T-helper 9 cell (primary cell): ENCODE results near the gene KIF26B.

Source experiments
- DNase-seq: peaks from one replicate; pipeline ENCODE4 v3.0.0-alpha.2; 2020

KIF26B gene

GRCh38 chr1:245580651-245581050, 425.9 kb downstream of the KIF26B start:
- no peak for DNase-seq

- no peak for DNase-seq
Measured at GRCh38 chr1:245582026-245582425, 427.2 kb downstream of the KIF26B start.

GRCh38 chr1:245583081-245583480, 428.3 kb downstream of the KIF26B start:
- DNase-seq = no peak

DNA sequence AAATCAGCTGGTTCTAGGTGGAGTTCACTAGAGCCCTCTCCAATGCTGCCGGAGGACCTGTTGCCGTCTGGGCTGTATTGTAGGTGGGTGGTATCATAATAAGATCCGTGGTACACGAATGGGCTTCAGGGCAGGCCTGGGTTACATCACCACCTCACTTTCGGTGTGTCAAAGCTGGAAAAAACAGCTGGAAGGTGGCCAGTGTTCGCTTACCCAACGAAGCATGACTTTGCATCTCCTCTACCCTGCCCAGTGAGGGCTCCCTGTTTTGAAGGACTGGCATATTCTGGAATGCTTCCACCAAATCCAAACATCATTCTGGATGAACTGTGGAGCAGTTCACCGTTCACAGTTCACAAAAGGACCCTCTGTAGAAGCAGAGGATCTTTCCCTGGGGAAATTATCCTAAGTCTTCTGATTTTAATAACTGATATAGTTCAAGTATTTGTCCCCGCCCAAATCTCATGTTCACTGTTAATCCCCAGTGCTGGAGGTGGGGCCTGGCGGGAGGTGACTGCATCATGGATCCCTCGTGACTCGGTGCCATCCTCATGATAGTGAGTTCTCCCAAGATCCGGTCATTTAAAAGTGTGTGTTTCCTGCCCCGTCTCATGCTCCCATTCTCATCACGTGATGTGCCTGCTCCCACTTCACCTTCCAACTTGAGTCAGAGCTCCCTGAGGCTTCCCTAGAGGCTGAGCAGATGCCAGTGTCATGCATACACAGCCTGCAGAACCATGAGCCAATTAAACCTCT, 429.0 kb downstream of the KIF26B start:
- no peak for DNase-seq

GRCh38 chr1:245585252-245585959, 430.6 kb downstream of the KIF26B start:
- no peak for DNase-seq

GRCh38 chr1:245587435-245588115, 432.8 kb downstream of the KIF26B start:
- no peak for DNase-seq

DNA sequence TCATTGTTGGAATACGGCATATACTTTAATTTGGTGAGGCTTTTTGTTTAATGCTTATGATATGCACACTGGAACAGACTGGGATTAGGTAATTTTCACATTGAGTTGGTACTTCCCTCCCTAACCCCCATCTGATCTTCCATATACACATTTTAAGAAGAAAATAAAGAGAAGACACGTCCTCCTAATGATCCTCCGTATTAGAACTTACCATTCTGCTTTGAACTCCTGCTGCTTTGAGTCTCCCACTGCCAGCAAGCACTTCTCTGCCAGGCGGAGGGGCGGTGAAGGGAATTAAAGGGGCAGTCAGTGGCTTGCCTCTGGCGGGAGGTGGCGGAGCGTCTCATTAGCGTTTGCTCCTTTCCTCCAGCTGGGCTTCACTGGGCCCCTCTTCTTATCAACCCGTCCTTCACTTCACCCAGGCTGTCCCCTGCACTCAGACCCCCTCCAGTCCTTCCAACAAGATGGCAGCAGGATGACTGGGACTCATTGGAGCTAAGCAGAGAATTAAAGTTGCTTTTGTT, 433.4 kb downstream of the KIF26B start:
- no peak for DNase-seq

GRCh38 chr1:245589316-245589715, 434.5 kb downstream of the KIF26B start:
- DNase-seq = no peak

- no peak for DNase-seq
Measured at GRCh38 chr1:245589906-245590305, 435.1 kb downstream of the KIF26B start.

- DNase-seq = no peak
Measured at GRCh38 chr1:245590726-245591125, 435.9 kb downstream of the KIF26B start.

- DNase-seq = no peak
Measured at GRCh38 chr1:245591346-245592188, 436.8 kb downstream of the KIF26B start.

- DNase-seq = no peak
Measured at GRCh38 chr1:245592189-245592460, 437.3 kb downstream of the KIF26B start.

DNA sequence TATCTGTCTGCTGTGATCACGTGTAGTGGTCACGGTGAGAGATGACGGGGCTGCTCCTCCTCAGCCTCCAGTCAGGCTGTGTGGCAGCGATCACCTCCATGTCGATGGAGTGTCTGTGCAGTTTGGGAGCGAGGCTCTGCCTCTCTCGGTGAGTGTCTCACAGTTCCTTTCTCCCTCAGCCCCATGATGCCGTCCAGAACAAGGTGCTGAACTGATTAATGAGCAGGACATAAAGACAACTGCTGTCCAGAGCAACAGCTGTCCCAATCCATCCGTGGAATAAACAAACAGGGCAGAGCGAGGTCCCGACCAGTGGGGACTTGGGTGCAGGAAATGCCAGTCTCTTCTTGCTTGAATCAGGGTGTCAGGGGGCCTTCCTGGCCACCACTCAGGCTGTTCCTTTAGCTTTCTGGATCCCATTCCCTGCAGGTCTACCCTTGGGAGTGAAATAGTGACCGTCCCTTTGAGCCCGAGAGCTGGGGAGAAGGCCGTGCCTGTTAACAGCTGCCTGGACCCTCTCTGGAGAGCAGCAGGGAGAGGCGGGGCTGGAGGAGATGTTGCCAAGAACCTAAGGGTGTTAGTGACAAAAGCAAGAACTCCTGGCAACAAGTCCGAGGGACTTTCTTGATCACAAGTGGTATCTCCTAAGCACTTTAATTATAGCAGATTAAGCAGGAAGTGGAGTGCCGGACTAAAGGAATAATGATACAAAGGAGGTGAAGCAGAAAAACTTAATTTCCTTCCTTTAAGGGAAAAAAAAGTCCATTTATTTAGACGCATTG, 443.9 kb downstream of the KIF26B start:
- DNase-seq = no peak

GRCh38 chr1:245599371-245600174, 444.8 kb downstream of the KIF26B start:
- no peak for DNase-seq

DNA sequence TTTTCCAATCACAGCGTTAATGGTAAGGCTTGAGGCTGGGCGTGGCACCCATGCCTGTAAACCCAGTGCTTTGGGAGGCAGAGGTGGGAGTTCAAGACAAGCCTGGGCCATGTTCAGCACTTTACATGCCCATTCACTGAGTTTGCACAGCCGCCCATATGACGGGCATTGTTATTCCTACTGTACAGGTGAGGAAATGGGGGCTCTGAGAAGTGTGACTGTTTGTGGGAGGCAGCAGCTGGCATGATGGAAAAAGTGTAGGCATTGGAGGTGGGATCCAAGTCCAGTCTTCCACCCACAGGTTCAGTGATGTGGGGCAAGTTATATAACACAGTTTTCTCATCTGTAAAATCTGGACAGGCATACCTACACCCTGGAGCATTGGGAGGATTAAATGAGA, 445.9 kb downstream of the KIF26B start:
- no peak for DNase-seq

- DNase-seq = no peak
Measured at GRCh38 chr1:245603311-245603865, 448.6 kb downstream of the KIF26B start.

- no peak for DNase-seq
Measured at GRCh38 chr1:245604979-245605378, 450.2 kb downstream of the KIF26B start.

DNA sequence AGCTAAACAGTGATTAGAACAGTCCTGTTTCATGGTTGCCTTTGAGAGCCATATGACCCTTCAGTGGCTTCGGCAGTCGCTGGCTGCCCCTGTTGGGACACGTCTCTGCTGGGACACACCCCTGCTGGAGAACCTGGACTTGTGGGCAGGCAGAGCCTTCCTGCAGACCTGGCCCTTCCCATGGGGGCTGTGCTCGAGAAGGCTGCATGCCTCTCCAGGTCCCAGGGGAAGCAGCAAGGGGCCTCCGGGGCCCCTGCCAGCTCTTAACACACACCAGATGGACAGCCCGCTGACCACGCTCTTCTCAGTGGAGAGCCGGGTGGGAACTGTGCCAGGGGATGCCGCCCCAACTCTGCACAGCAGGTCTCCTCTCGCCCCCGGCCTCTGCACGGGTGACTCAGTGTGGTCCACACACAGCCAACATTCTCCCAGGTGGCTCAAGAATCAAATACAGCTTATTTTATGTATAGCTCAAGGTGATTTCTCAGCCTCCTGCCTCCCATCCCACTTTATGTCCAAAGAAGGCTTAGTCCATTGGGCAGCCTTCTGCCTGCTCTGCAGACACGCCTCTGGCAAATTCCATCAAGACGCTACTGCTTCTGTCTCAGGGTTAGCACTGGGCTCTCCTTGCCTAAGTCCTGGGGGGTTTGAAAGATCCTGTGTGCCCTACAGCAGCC, 450.8 kb downstream of the KIF26B start:
- DNase-seq = no peak

GRCh38 chr1:245606157-245606725, 451.5 kb downstream of the KIF26B start:
- no peak for DNase-seq

DNA sequence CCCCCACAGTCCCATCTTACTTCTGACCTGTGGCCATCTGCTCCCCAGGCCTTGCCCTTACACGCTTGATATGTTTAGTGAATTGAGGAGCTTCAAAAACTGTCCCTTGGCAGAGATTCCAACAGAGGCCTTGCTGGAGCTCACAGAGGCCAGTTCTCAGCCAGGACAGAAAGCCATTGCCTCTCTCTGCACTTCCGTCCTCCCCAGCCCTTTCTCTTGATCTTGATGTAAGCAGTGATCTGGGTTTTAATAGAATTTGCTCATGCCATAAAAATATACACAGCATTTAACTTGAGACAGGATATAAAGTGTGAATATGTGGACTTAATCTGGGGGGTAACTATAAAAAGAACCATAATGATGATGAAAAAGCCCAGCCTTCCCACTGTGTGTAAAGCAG, 453.5 kb downstream of the KIF26B start:
- DNase-seq = no peak
